ENCODE results near the gene ZDHHC8.

ZDHHC8 gene

DNA sequence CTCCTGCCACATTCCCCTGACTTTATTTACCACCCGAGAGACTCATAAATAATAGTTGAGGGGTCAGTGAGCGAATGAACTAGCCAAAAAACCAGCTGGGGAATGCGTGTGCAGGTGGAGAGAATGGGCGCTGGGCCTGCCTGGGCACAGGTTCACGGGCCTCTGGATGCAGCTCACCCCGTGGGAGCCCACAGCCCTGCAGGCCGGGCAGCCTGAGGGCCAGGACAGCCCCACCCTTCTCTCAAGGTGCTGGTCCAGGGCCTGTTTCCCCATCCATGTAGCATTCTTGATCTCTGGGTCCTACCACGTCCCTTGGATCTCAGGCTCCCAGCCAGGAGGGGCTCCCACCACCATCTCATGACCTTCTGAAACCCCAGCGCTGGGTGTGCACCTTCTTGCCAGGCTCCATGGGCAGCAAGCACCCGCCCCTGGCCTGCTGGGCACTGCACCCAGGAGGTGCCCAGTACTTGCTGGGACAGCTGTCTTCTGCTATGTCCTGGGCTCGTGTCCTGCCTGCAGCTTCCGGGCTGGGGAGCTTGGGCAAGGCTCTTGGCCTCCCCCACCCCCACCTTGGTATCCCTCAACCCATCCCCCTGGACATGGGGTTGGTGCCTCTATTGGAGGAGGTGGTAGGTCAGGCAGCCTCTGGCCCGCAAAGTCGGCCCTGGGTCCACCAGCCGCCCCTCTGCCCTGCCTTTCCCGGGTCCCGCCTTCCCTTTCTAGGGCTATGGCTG, 62.3 kb downstream of the ZDHHC8 start:
- no peak for DNase-seq (ENCODE audit: low read depth)

DNA sequence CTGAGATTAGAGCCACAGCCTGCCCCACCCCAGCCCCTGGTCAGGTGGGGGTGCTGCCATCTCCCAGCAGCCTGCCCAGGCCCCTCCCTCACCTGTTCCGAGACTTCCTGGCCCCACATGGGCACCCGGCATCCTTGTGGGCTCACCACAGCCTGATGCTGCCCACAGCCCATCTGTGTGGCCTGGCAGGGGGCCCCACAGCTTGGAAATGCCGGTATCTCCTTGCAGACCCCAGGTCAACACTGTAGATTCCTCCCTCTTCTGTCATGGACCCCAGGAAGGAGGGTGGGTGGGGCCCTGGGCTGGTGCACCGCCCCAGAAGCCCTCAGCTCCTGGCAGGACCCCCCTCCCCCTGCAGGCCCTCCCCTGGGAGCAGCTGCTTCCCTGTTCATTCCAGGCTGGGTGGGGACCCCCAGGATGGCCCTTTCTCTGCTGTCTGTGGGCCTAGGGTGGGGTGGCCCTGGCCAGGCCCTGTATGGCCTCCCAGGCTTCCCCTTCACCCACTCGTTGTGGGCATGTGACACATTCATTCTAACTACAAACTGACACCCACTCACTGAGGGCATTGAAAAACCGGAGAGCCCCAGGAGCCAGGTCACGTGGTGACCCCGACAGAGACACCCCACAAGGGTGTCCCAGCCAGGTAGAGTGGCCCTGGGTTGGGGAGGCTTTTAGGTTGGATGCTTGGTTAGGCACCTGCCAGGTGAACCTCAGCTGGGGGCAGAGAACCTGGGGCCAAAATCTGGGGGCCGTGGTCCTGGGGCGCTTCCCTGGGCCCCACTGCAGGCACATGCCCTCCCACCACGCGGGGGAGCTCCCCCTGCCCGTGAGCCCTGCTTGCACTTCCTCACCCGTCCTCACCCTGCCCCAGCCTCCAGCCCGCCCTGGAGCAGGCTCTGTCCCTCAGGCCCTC, 63.3 kb downstream of the ZDHHC8 start:
- DNase-seq (ENCODE audit: low read depth): no peak

- no peak for DNase-seq (ENCODE audit: low read depth)
Measured at GRCh38 chr22:20196094-20196842, 64.7 kb downstream of the ZDHHC8 start.

Data from amniotic epithelial cell (primary cell).